ENCODE measurements around the gene JMJD1C. TPM values are rescaled to one million over a fixed set of nuclear protein-coding genes. Genes with fewer than 3 reads are reported as not detected.

JMJD1C gene
- polyA plus RNA-seq, 3 donors from 2014 or later = 13.4 to 37.4 (median 16.0) TPM

- H3K27me3 Mint-ChIP-seq (ENCODE audit: low read depth in 3 of 3) = no peaks in the 10 kb centered on the region
- no peak for DNase-seq
- H3K4me3 Mint-ChIP-seq = no peak overlapping the region
- H3K9me3 Mint-ChIP-seq = no peaks in the 10 kb centered on the region
- H3K4me1 Mint-ChIP-seq = peaks cover 0 to 5% of the 10 kb centered on the region in 2 donors
- H3K27ac Mint-ChIP-seq = no peak overlapping the region
- no peaks in the 10 kb centered on the region for H3K36me3 Mint-ChIP-seq
Measured at GRCh38 chr10:63438506-63439498, 27.0 kb downstream of the JMJD1C start.

- no peak for DNase-seq
- H3K9me3 Mint-ChIP-seq = no peaks in the 10 kb centered on the region
- no peaks in the 10 kb centered on the region for H3K36me3 Mint-ChIP-seq
- no peak overlapping the region for H3K27ac Mint-ChIP-seq
- H3K4me1 Mint-ChIP-seq = peaks cover 3 to 7% of the 10 kb centered on the region in 2 donors
- H3K4me3 Mint-ChIP-seq = no peak overlapping the region
- H3K27me3 Mint-ChIP-seq (ENCODE audit: low read depth in 3 of 3) = no peaks in the 10 kb centered on the region
Measured at GRCh38 chr10:63437116-63437949, 28.4 kb downstream of the JMJD1C start.

GRCh38 chr10:63436225-63436624 lies 29.6 kb downstream of the JMJD1C start:
- Mint-ChIP-seq H3K27ac (no peak overlapping the region), H3K36me3 (peaks cover 0 to 2% (median 0%) of the 10 kb centered on the region in 3 donors), H3K27me3 (ENCODE audit: low read depth in 3 of 3) (no peaks in the 10 kb centered on the region), H3K4me3 (no peak overlapping the region), H3K4me1 (peaks cover 7 to 10% of the 10 kb centered on the region in 2 donors), H3K9me3 (no peaks in the 10 kb centered on the region)
- no peak for DNase-seq

GRCh38 chr10:63434866-63435854 lies 30.6 kb downstream of the JMJD1C start:
- Mint-ChIP-seq H3K36me3 (peaks cover 0 to 7% (median 0%) of the 10 kb centered on the region in 3 donors), H3K4me1 (peaks cover 7 to 17% of the 10 kb centered on the region in 2 donors), H3K27me3 (ENCODE audit: low read depth in 3 of 3) (no peaks in the 10 kb centered on the region), H3K9me3 (no peaks in the 10 kb centered on the region), H3K27ac (no peak overlapping the region), H3K4me3 (no peak overlapping the region)
- no peak for DNase-seq

GRCh38 chr10:63431962-63432797 lies 33.6 kb downstream of the JMJD1C start:
- Mint-ChIP-seq H3K27ac (no peak overlapping the region), H3K9me3 (no peaks in the 10 kb centered on the region), H3K4me3 (no peak overlapping the region), H3K36me3 (peaks cover 0 to 7% (median 0%) of the 10 kb centered on the region in 3 donors), H3K27me3 (ENCODE audit: low read depth in 3 of 3) (no peaks in the 10 kb centered on the region), H3K4me1 (peaks cover 7 to 20% of the 10 kb centered on the region in 2 donors)
- DNase-seq = no peak

GRCh38 chr10:63430999-63431356 lies 34.8 kb downstream of the JMJD1C start:
- H3K4me3 Mint-ChIP-seq = no peak overlapping the region
- no peak for DNase-seq
- H3K4me1 Mint-ChIP-seq = peaks cover 7 to 20% of the 10 kb centered on the region in 2 donors
- H3K27me3 Mint-ChIP-seq (ENCODE audit: low read depth in 3 of 3) = no peaks in the 10 kb centered on the region
- peaks cover 0 to 7% (median 0%) of the 10 kb centered on the region in 3 donors for H3K36me3 Mint-ChIP-seq
- H3K27ac Mint-ChIP-seq = no peak overlapping the region
- H3K9me3 Mint-ChIP-seq = no peaks in the 10 kb centered on the region

GRCh38 chr10:63430091-63430998 lies 35.4 kb downstream of the JMJD1C start:
- H3K9me3 Mint-ChIP-seq = no peaks in the 10 kb centered on the region
- peaks cover 7 to 20% of the 10 kb centered on the region in 2 donors for H3K4me1 Mint-ChIP-seq
- no peak for DNase-seq
- no peak overlapping the region for H3K4me3 Mint-ChIP-seq
- H3K27me3 Mint-ChIP-seq (ENCODE audit: low read depth in 3 of 3) = no peaks in the 10 kb centered on the region
- H3K27ac Mint-ChIP-seq = peak overlapping the region in 1 of 6 donors; percentile 20
- H3K36me3 Mint-ChIP-seq = peaks cover 0 to 7% (median 0%) of the 10 kb centered on the region in 3 donors

- Mint-ChIP-seq H3K9me3 (no peaks in the 10 kb centered on the region), H3K36me3 (peaks cover 0 to 7% (median 0%) of the 10 kb centered on the region in 3 donors), H3K27ac (no peak overlapping the region), H3K4me3 (no peak overlapping the region), H3K4me1 (peaks cover 7 to 20% of the 10 kb centered on the region in 2 donors), H3K27me3 (ENCODE audit: low read depth in 3 of 3) (no peaks in the 10 kb centered on the region)
- no peak for DNase-seq
Measured at GRCh38 chr10:63429281-63429680, 36.5 kb downstream of the JMJD1C start.

- DNase-seq = no peak
- Mint-ChIP-seq H3K27me3 (ENCODE audit: low read depth in 3 of 3) (no peaks in the 10 kb centered on the region), H3K27ac (no peak overlapping the region), H3K4me3 (no peak overlapping the region), H3K4me1 (peaks cover 18 to 29% of the 10 kb centered on the region in 2 donors), H3K9me3 (no peaks in the 10 kb centered on the region), H3K36me3 (peaks cover 0 to 7% (median 0%) of the 10 kb centered on the region in 3 donors)
Measured at GRCh38 chr10:63427013-63427412, 38.8 kb downstream of the JMJD1C start.

- Mint-ChIP-seq H3K4me3 (no peak overlapping the region), H3K27ac (no peak overlapping the region), H3K36me3 (no peaks in the 10 kb centered on the region), H3K4me1 (peaks cover 31 to 35% of the 10 kb centered on the region in 2 donors), H3K27me3 (ENCODE audit: low read depth in 3 of 3) (no peaks in the 10 kb centered on the region), H3K9me3 (no peaks in the 10 kb centered on the region)
- DNase-seq = no peak
Measured at GRCh38 chr10:63425512-63425911, 40.3 kb downstream of the JMJD1C start.

GRCh38 chr10:63424576-63424975 lies 41.2 kb downstream of the JMJD1C start:
- Mint-ChIP-seq H3K27ac (no peak overlapping the region), H3K27me3 (ENCODE audit: low read depth in 3 of 3) (no peaks in the 10 kb centered on the region), H3K4me1 (peaks cover 34 to 38% of the 10 kb centered on the region in 2 donors), H3K36me3 (no peaks in the 10 kb centered on the region), H3K4me3 (no peak overlapping the region), H3K9me3 (no peaks in the 10 kb centered on the region)
- no peak for DNase-seq

All from immature natural killer cell (primary cell).